GM12878 (cell line): Measurements from ENCODE around the gene PRRT1. TPM values are rescaled to one million over a fixed set of nuclear protein-coding genes. Genes with fewer than 3 reads are reported as not detected.

Experiments
- BCL11A ChIP-seq: IDR thresholded peaks from 2 replicates; pipeline ENCODE4 v1.6.1; 2011; ENCODE audit warnings: low read depth, low read length
- CREB1 ChIP-seq: IDR thresholded peaks from 2 replicates; pipeline ENCODE4 v1.6.1; 2012; ENCODE audit warnings: low read depth, mild to moderate bottlenecking, inconsistent platforms
- NR2C2 ChIP-seq: IDR thresholded peaks from 2 replicates; pipeline ENCODE4 v1.6.1; 2011; ENCODE audit warnings: borderline replicate concordance, low read depth; ENCODE audit not compliant: control insufficient read depth, insufficient read length
- PRDM15 ChIP-seq: fragments of 450-650 bp; formaldehyde crosslinking; IDR thresholded peaks from 2 replicates; pipeline ENCODE4 v1.4.0; 2020; ENCODE audit warnings: mild to moderate bottlenecking, moderate library complexity
- SMAD1 ChIP-seq: fragments of 450-650 bp; IDR thresholded peaks from 2 replicates; pipeline ENCODE4 v1.6.1; 2018; ENCODE audit warnings: mild to moderate bottlenecking, low read depth; ENCODE audit not compliant: partially characterized antibody
- SMC3 ChIP-seq: IDR thresholded peaks from 2 replicates; pipeline ENCODE4 v1.6.1; 2011; ENCODE audit warnings: low read length, improper control_type of control experiment, borderline replicate concordance
- STAT1 ChIP-seq: fragments of 450-650 bp; conservative IDR thresholded peaks from 2 replicates; pipeline ENCODE4 v1.6.1; 2014; ENCODE audit warnings: antibody characterized with exemption, mild to moderate bottlenecking
- YBX1 ChIP-seq: fragments of 450-650 bp; IDR thresholded peaks from 2 replicates; pipeline ENCODE4 v1.6.1; 2016; ENCODE audit warnings: antibody characterized with exemption
- ZBTB40 ChIP-seq: fragments of 450-650 bp; IDR thresholded peaks from 2 replicates; pipeline ENCODE4 v1.6.1; 2016; ENCODE audit warnings: mild to moderate bottlenecking, moderate library complexity, borderline replicate concordance
- ZNF687 ChIP-seq: fragments of 450-650 bp; IDR thresholded peaks from 2 replicates; pipeline ENCODE4 v1.6.1; 2017; ENCODE audit warnings: mild to moderate bottlenecking, moderate library complexity
- polyA plus RNA-seq, 11 experiments: library from polyadenylated mRNA; depleted of rRNA in 4 of 11; unstranded in 6 of 11; stranded (reverse) in 5 of 11; fragments of >200 nt; fragmentation: Nextera tagmentation in 4 of 11; fragmentation: Illumina TruSeq in 1 of 11; extraction: Ambion mirVana in 4 of 11; extraction: Trizol in 1 of 11; gene quantifications; 1 replicate in 1 of 11; 2 replicates in 10 of 11; pipeline versions ENCODE4 v1.2.1 to v1.2.3, GENCODE V29; 2011 to 2016; ENCODE audit warnings: inconsistent platforms in 2 of 11, missing spikeins in 2 of 11, low read depth in 1 of 11
- total RNA-seq, 4 experiments: library from RNA; depleted of rRNA in 3 of 4; stranded (reverse); fragments of >200 nt in 3 of 4; fragmentation: Illumina TruSeq in 1 of 4; extraction: Trizol in 1 of 4; gene quantifications; 2 replicates each; pipeline versions ENCODE4 v1.2.1 to v1.2.3, GENCODE V29; 2013 to 2021
- TF ChIP-seq, protein P1 (sequence below): fragments of 450-650 bp; IDR thresholded peaks from 2 replicates; pipeline ENCODE4 v1.6.1; 2017; ENCODE audit warnings: mild to moderate bottlenecking, moderate library complexity
- TF ChIP-seq, protein P2 (sequence below): fragments of 450-650 bp; IDR thresholded peaks from 2 replicates; pipeline ENCODE4 v1.6.1; 2014; ENCODE audit warnings: mild to moderate bottlenecking

PRRT1 gene
- total and polyA plus RNA-seq, 10 of the 15 experiments (the other 5 are each of a cell fraction or from before 2014, with no cell fraction given) = 0.04 to 0.15 (median 0.10) TPM; not detected in 6

DNA sequence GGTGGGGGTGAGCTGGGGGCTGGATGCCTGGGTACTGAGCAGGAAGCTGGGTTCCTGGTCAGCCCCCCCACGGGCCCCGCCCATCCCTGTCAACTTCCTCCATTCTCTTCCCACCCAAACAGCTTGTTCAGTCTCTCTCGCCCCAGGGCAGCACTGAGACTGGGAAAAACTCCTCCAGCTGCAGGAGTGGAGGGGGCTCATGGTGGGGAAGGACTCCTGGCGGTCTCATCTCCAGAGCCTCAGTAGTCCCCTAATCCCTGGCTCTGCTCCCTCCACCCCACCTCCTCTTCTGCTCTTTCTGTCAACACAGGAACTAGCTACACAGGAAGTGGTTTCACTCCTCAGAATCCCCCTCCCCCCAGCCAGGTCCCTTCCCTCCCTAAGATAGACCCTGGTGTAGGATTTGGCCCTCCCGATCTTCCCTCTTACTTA is 40.9 kb upstream of the PRRT1 start, which contains the start of gene GPSM3 (continued):
- TF ChIP-seq, protein P1, sequence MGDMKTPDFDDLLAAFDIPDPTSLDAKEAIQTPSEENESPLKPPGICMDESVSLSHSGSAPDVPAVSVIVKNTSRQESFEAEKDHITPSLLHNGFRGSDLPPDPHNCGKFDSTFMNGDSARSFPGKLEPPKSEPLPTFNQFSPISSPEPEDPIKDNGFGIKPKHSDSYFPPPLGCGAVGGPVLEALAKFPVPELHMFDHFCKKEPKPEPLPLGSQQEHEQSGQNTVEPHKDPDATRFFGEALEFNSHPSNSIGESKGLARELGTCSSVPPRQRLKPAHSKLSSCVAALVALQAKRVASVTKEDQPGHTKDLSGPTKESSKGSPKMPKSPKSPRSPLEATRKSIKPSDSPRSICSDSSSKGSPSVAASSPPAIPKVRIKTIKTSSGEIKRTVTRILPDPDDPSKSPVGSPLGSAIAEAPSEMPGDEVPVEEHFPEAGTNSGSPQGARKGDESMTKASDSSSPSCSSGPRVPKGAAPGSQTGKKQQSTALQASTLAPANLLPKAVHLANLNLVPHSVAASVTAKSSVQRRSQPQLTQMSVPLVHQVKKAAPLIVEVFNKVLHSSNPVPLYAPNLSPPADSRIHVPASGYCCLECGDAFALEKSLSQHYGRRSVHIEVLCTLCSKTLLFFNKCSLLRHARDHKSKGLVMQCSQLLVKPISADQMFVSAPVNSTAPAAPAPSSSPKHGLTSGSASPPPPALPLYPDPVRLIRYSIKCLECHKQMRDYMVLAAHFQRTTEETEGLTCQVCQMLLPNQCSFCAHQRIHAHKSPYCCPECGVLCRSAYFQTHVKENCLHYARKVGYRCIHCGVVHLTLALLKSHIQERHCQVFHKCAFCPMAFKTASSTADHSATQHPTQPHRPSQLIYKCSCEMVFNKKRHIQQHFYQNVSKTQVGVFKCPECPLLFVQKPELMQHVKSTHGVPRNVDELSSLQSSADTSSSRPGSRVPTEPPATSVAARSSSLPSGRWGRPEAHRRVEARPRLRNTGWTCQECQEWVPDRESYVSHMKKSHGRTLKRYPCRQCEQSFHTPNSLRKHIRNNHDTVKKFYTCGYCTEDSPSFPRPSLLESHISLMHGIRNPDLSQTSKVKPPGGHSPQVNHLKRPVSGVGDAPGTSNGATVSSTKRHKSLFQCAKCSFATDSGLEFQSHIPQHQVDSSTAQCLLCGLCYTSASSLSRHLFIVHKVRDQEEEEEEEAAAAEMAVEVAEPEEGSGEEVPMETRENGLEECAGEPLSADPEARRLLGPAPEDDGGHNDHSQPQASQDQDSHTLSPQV = no peak
- TF ChIP-seq ZNF687 = peak; percentile 52
- TF ChIP-seq STAT1 = no peak
- TF ChIP-seq, protein P2, sequence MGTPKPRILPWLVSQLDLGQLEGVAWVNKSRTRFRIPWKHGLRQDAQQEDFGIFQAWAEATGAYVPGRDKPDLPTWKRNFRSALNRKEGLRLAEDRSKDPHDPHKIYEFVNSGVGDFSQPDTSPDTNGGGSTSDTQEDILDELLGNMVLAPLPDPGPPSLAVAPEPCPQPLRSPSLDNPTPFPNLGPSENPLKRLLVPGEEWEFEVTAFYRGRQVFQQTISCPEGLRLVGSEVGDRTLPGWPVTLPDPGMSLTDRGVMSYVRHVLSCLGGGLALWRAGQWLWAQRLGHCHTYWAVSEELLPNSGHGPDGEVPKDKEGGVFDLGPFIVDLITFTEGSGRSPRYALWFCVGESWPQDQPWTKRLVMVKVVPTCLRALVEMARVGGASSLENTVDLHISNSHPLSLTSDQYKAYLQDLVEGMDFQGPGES = no peak
- peak; percentile 71 for TF ChIP-seq SMAD1
- no peak for TF ChIP-seq BCL11A
- TF ChIP-seq ZBTB40 = peak; percentile 79; the same call in 1 of the 2 replicates
- no peak for TF ChIP-seq NR2C2
- no peak for TF ChIP-seq PRDM15 (CRISPR knock-in tag)
- no peak for TF ChIP-seq CREB1
- TF ChIP-seq YBX1 = no peak
- TF ChIP-seq SMC3 = no peak
